GM18505 (cell line): Measurements from ENCODE around the gene HOXC11.

Experiments
- ATAC-seq: cut with Tn5 transposase; IDR thresholded peaks from one replicate; pipeline ENCODE4 v1.9.1; 2021; ENCODE audit not compliant: unreplicated experiment
- POLR2A ChIP-seq: IDR thresholded peaks from 4 replicates; pipeline ENCODE4 v1.6.1; 2011; ENCODE audit warnings: borderline replicate concordance; ENCODE audit not compliant: insufficient read depth, insufficient read length; ENCODE audit errors: extremely low read depth

Gene HOXC11

DNA sequence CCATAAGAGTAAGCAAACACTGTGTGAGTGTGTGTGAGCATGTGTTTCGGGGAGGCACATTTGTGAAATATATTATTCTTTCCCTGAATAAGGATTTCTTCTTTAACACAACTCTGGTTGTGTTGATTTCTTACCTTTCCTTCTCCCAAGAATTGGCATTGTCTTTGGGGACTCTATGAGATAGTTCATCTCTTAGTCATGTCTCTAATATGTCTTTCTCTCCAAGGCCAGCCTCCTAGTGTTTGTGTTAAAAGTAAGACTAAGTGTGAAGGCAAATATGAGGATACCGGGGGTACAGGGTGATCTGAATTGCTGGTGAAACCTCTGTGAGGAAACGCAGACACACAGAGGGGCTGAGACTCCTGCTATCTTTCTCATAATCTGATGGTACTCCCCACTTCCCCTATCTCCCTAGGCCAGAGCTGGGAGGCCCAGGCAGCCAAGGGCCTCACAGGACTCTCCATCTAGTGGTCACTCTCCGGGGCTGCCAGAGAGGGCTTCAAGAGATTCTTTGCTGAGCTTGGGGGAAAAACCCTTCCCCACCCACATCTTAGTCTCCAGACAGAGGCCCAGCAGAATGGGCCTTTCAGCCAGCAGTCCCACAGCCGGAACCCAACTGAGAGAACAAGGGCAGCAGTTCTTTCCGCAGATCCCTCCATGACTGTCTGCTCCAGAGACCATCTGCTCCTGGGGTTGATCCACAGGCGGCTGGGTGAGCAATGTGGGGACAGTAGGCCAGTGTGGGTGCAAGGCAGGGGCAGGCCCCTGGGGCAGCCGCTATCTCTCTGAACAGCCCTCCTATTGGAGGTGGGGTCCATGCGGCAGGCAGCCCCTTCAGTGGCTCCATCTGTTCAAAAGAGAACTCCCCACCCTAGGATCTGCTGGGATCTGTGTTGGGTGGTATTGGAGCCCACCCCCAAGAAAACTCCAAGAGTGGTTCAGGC is 24.0 kb upstream of the HOXC11 start:
- no peak for ATAC-seq
- TF ChIP-seq POLR2A: no peak

DNA sequence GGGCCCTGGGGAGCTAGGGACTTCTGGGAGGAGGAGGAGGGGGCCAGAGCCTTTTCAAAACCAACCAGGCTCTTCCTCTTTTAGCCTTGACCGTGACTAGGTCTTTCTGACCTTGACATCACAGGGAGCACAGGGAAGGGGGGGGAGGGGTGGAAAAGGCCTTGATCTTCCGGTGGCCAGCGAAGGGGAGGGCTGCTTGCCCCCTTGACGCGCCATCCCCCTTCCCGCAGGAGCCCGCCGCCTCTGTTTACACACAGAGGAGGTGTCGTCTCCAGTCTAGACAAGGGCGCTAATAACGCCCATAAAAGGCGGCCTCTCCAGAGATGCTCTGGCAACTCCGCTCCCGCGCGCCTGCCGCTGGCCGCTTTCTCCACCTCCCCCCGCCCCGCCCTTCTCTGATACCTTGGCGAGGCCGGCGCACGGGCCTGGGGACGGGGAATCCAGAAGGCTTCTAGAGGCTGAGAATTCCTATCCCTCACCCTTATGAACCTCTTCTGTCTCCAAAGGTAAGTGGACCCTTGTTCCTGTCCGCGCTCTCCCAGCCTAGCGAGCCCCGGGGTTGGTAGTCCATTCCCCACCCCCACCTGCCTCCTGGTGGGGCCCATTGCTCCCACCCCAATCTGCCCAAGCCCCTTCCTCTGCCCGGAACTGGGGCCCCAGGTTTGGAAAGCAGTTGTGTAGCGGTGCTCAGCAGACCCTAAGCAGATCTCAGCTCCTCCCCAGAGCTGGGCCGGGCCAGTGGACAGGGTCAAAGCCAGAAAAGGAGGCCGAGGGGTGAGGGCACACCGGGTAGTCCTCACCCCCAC is 23.1 kb upstream of the HOXC11 start:
- no peak for ATAC-seq

GRCh38 chr12:53950437-53950773 is 22.5 kb upstream of the HOXC11 start:
- TF ChIP-seq POLR2A: no peak
- no peak for ATAC-seq

More for the DNA sequence above, 23.1 kb upstream of the HOXC11 start:
- no peak for TF ChIP-seq POLR2A

GRCh38 chr12:53950789-53951576 is 21.9 kb upstream of the HOXC11 start:
- ATAC-seq: no peak
- no peak for TF ChIP-seq POLR2A

- TF ChIP-seq POLR2A: no peak
- ATAC-seq: no peak
Measured at GRCh38 chr12:53951577-53952334, 21.2 kb upstream of the HOXC11 start.

- no peak for ATAC-seq
- no peak for TF ChIP-seq POLR2A
Measured at GRCh38 chr12:53952335-53952694, 20.6 kb upstream of the HOXC11 start.

GRCh38 chr12:53952871-53953734 is 19.8 kb upstream of the HOXC11 start:
- TF ChIP-seq POLR2A: no peak
- ATAC-seq: no peak

- ATAC-seq: no peak
- TF ChIP-seq POLR2A: no peak
Measured at GRCh38 chr12:53953831-53954693, 18.9 kb upstream of the HOXC11 start.

- no peak for TF ChIP-seq POLR2A
- no peak for ATAC-seq
Measured at GRCh38 chr12:53954694-53955035, 18.3 kb upstream of the HOXC11 start, which contains the start of gene HOXC12. Gene HOXC12 (plus strand): TSS chr12:53954903. CDS start chr12:53954930, 27 bp downstream.

DNA sequence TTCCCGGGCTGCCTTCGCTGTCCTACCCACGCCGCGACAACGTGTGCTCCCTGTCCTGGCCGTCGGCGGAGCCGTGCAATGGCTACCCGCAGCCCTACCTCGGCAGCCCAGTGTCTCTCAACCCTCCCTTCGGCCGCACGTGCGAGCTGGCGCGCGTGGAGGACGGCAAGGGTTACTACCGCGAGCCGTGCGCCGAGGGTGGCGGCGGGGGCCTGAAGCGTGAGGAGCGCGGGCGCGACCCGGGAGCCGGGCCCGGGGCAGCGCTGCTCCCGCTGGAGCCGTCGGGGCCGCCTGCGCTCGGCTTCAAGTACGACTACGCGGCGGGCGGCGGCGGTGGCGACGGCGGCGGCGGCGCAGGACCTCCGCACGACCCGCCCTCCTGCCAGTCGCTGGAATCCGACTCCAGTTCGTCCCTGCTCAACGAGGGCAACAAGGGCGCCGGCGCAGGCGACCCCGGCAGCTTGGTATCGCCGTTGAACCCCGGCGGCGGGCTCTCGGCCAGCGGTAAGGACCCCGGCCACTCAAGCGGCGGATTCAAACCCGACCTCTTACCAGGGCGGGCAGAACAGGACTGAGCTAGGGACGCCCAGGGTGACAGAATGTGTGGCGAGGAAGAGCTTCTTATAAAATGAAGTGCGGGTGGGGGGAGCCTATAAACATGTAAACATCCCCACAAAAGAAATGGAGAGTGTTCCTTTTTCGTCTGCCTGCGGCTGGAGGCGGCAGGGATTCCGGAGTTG is 17.7 kb upstream of the HOXC11 start:
- no peak for ATAC-seq

More for the DNA sequence above, 17.7 kb upstream of the HOXC11 start:
- no peak for TF ChIP-seq POLR2A
